Activated CD8-positive, alpha-beta memory T cell treated with anti-CD3 and anti-CD28 coated beads, Interleukin-2, amount 50 U/mL, for 48 hours (primary cell): ENCODE data around the gene TSC1.

ENCODE experiments used
- DNase-seq: peaks from one replicate; pipeline ENCODE4 v3.0.0-alpha.2; 2020

The TSC1 gene

GRCh38 chr9:132857616-132858342 lies 86.6 kb downstream of the TSC1 start:
- no peak for DNase-seq

GRCh38 chr9:132857031-132857430 lies 87.4 kb downstream of the TSC1 start:
- no peak for DNase-seq

GRCh38 chr9:132855904-132856303 lies 88.5 kb downstream of the TSC1 start:
- no peak for DNase-seq

GRCh38 chr9:132854832-132855231 lies 89.6 kb downstream of the TSC1 start:
- no peak for DNase-seq

- DNase-seq: no peak
Measured at GRCh38 chr9:132853482-132853881, 90.9 kb downstream of the TSC1 start.

GRCh38 chr9:132849185-132849706 lies 95.2 kb downstream of the TSC1 start:
- DNase-seq: no peak

- no peak for DNase-seq
Measured at GRCh38 chr9:132846918-132847515, 97.4 kb downstream of the TSC1 start.

GRCh38 chr9:132846109-132846917 lies 98.1 kb downstream of the TSC1 start:
- no peak for DNase-seq

GRCh38 chr9:132842124-132843044 lies 102.0 kb downstream of the TSC1 start:
- DNase-seq: no peak
